Measurements from ENCODE around the gene MYH11.

DNA sequence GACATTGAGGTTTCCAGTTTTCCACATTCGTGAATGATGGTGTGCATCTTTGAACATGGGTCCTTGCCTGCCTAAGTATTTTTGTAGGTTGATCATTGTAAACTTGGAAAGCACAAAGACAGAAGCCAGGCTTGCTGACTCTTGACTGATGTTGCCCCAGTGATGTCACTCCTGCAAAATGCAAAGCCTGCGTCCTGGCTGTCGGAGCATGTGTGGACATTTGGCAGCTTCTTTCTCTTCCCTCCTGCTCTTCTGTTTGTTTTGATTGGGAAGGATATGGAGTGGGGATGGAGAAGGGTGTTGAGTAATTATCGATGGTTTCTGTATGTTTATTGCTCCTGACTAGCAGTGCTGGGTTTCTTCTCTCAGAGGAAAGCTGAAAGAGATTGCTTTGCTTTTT lies 203.6 kb downstream of the MYH11 start:
- TF ChIP-seq POLR2AphosphoS5 (IDR thresholded peaks at IDR 0.05) (no peak), POLR2A (IDR thresholded peaks at IDR 0.05) (no peak)
- TF ChIP-seq, protein P1, sequence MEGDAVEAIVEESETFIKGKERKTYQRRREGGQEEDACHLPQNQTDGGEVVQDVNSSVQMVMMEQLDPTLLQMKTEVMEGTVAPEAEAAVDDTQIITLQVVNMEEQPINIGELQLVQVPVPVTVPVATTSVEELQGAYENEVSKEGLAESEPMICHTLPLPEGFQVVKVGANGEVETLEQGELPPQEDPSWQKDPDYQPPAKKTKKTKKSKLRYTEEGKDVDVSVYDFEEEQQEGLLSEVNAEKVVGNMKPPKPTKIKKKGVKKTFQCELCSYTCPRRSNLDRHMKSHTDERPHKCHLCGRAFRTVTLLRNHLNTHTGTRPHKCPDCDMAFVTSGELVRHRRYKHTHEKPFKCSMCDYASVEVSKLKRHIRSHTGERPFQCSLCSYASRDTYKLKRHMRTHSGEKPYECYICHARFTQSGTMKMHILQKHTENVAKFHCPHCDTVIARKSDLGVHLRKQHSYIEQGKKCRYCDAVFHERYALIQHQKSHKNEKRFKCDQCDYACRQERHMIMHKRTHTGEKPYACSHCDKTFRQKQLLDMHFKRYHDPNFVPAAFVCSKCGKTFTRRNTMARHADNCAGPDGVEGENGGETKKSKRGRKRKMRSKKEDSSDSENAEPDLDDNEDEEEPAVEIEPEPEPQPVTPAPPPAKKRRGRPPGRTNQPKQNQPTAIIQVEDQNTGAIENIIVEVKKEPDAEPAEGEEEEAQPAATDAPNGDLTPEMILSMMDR (IDR thresholded peaks at IDR 0.05 in 8 of 11, conservative IDR thresholded peaks at IDR 0.05 in 3 of 11) = no peak

All from spleen (tissue), 7 donors.